Neural cell (in vitro differentiated cells): ENCODE results near the gene GMDS.

Experiments
- EP300 ChIP-seq: fragments of 450-650 bp; conservative IDR thresholded peaks from 2 replicates; pipeline ENCODE4 v1.6.1; 2014; ENCODE audit warnings: antibody characterized with exemption, mild to moderate bottlenecking, moderate library complexity; ENCODE audit not compliant: poor library complexity, severe bottlenecking
- EZH2 ChIP-seq: fragments of 200-600, 300-800 bp; shearing (Covaris generic), sonication (generic); IDR thresholded peaks from 2 replicates; pipeline ENCODE4 v1.6.1; 2014; ENCODE audit warnings: antibody characterized with exemption, low read length, borderline replicate concordance, mild to moderate bottlenecking; ENCODE audit not compliant: insufficient read depth, poor library complexity, severe bottlenecking
- POLR2AphosphoS5 ChIP-seq: IDR thresholded peaks from 2 replicates; pipeline ENCODE4 v1.6.1; 2012
- TAF1 ChIP-seq: IDR thresholded peaks from 2 replicates; pipeline ENCODE4 v1.6.1; 2012; ENCODE audit warnings: low read depth
- TF ChIP-seq, protein P1 (sequence below): fragments of 450-650 bp; IDR thresholded peaks from 2 replicates; pipeline ENCODE4 v1.5.1; 2014; ENCODE audit warnings: antibody characterized with exemption, mild to moderate bottlenecking, moderate library complexity; ENCODE audit not compliant: poor library complexity, severe bottlenecking
- TF ChIP-seq, protein P2 (sequence below): IDR thresholded peaks from 2 replicates; pipeline ENCODE4 v1.6.1; 2012; ENCODE audit warnings: borderline replicate concordance

DNA sequence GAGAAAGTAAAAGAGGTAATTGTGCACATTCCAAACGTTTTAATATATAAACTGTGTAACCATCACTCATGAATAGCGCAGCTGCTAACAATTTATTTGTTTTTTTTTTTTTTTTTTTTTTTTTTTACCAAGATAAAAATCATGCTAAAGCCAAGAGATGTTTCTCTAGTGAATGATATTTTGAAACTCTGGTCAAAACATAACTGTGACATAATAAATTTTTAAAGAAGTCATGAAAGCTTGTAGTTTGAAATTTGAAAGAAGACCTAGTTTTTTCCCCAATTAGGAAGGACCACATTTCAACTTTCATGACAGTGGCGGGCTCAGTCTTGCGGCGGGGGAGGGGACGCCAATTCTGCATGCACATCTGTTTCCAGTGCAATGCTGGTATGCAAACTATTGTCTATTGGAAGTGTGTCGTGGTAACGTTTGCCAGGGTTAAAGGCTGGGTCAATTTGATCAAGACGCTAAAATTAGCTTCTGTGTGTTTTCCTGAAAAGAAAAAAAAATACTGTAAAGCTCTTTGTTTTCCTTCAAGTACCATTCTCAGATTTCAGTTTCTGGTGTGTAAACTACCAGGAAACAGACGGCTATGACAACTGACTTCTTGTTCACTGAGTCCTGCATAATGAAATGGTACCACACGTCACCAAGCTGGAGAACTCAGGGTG is 423.8 kb downstream of the GMDS start:
- TF ChIP-seq, protein P1, sequence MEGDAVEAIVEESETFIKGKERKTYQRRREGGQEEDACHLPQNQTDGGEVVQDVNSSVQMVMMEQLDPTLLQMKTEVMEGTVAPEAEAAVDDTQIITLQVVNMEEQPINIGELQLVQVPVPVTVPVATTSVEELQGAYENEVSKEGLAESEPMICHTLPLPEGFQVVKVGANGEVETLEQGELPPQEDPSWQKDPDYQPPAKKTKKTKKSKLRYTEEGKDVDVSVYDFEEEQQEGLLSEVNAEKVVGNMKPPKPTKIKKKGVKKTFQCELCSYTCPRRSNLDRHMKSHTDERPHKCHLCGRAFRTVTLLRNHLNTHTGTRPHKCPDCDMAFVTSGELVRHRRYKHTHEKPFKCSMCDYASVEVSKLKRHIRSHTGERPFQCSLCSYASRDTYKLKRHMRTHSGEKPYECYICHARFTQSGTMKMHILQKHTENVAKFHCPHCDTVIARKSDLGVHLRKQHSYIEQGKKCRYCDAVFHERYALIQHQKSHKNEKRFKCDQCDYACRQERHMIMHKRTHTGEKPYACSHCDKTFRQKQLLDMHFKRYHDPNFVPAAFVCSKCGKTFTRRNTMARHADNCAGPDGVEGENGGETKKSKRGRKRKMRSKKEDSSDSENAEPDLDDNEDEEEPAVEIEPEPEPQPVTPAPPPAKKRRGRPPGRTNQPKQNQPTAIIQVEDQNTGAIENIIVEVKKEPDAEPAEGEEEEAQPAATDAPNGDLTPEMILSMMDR = no peak
- no peak for TF ChIP-seq EP300
- TF ChIP-seq POLR2AphosphoS5 = no peak
- TF ChIP-seq TAF1 = no peak
- TF ChIP-seq EZH2 = no peak
- TF ChIP-seq, protein P2, sequence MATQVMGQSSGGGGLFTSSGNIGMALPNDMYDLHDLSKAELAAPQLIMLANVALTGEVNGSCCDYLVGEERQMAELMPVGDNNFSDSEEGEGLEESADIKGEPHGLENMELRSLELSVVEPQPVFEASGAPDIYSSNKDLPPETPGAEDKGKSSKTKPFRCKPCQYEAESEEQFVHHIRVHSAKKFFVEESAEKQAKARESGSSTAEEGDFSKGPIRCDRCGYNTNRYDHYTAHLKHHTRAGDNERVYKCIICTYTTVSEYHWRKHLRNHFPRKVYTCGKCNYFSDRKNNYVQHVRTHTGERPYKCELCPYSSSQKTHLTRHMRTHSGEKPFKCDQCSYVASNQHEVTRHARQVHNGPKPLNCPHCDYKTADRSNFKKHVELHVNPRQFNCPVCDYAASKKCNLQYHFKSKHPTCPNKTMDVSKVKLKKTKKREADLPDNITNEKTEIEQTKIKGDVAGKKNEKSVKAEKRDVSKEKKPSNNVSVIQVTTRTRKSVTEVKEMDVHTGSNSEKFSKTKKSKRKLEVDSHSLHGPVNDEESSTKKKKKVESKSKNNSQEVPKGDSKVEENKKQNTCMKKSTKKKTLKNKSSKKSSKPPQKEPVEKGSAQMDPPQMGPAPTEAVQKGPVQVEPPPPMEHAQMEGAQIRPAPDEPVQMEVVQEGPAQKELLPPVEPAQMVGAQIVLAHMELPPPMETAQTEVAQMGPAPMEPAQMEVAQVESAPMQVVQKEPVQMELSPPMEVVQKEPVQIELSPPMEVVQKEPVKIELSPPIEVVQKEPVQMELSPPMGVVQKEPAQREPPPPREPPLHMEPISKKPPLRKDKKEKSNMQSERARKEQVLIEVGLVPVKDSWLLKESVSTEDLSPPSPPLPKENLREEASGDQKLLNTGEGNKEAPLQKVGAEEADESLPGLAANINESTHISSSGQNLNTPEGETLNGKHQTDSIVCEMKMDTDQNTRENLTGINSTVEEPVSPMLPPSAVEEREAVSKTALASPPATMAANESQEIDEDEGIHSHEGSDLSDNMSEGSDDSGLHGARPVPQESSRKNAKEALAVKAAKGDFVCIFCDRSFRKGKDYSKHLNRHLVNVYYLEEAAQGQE = no peak
